GM12874 (cell line): ENCODE measurements around the gene XNDC1N.

Experiments
- CTCF ChIP-seq: IDR thresholded peaks from 2 replicates; pipeline ENCODE4 v1.5.1; 2011; ENCODE audit warnings: low read depth, mild to moderate bottlenecking, control low read depth, low read length, moderate library complexity; ENCODE audit not compliant: insufficient read depth

XNDC1N gene

GRCh38 chr11:71962428-71963038 is 34.1 kb upstream of the XNDC1N start:
- TF ChIP-seq CTCF, result no peak

DNA sequence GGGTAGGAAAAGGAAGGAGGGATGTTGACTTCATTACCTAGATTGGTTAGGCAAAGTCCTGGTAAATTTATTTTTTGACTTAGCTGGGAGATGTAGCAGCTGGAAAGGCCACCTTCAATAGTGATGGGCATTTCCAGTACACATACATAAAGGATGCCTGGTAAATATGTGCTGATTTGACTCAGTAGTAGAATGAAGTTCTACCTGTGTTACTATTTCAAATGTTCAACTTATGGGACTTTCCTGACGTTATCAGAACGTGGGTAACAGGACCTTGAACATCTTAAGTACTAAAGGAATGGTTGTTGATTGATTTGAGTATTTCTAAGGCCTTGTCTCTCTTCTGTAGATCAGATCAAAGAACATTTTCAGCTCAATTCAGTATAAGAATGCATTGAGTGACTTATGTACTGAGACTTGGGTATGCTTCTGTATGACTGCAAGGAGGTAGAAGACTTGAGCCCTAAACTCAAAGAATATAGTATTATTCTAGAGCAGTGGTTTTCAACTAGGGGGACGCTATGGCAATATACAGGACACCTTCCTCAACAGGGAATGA is 27.6 kb upstream of the XNDC1N start:
- TF ChIP-seq CTCF, result no peak

- no peak for TF ChIP-seq CTCF
These were observed 23.4 kb upstream of the XNDC1N start for GRCh38 chr11:71951741-71952310.

DNA sequence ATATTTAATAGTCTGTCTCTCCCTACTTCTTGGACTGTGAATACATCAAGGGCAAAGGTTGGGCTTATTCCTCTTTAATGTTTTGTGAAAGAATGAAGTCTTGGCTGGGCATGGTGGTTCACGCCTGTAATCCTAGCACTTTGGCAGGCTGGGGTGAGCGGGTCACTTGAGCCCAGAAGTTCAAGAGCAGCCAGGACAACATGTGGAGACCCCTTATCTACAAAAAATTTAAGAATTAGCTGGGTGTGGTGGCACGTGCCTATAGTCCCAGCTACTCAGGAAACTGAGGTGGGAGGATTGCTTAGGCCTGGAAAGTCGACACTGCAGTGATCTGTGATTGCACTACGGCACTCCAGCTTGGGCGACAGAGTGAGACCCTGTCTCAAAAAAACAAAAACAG is 20.6 kb upstream of the XNDC1N start:
- TF ChIP-seq CTCF, result no peak

- TF ChIP-seq CTCF, result no peak
These were observed 20.1 kb upstream of the XNDC1N start for GRCh38 chr11:71948314-71949027.

DNA sequence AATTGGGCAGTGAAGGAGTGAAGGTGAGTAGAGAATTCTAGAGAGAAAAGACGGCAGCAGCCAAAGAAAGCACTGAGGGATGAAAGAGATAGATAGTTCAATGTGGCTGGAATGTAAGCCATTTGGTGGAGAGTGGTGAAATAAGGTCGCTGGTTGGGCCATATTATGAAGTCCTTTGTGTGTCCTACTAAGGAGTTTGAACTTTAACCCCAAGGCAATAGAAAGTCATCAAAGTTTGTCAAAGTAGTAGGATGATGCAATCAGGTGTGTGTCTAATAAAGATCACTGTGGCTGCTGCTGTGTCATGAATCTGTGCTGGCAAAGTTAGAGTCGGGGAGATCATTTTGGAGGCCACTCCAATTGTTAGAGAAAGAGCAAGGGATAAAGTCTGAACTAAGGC is 19.1 kb upstream of the XNDC1N start:
- TF ChIP-seq CTCF, result no peak

- TF ChIP-seq CTCF, result no peak
These were observed 17.8 kb upstream of the XNDC1N start for GRCh38 chr11:71946144-71946571.
